Stimulated activated CD4-positive, alpha-beta T cell treated with anti-CD3 and anti-CD28 coated beads, Interleukin-2, amount 100 ng/mL, for 4 hours (primary cell): ENCODE measurements around the gene APOBEC3C.
A peak's percentile ranks its signal among the peaks of the same experiment; 100 is the strongest.
"Not testable (repeated sequence)": the region's sequence is repeated elsewhere in the genome, so short reads cannot be mapped to it uniquely, and the experiment has no call there.

ENCODE experiments used
- DNase-seq: peaks from one replicate; pipeline ENCODE4 v3.0.0-alpha.2; 2020; ENCODE audit warnings: low read depth

Gene APOBEC3C

GRCh38 chr22:38981992-38982927, 31.8 kb upstream of the APOBEC3C start, which contains the start of gene APOBEC3B:
APOBEC3B (plus strand) TSS chr22:38982347; CDS start chr22:38982454, 107 bp downstream.
- DNase-seq, result peak; percentile 44

- no peak for DNase-seq
These were observed 29.8 kb upstream of the APOBEC3C start for GRCh38 chr22:38984224-38984623.

GRCh38 chr22:38984784-38985757, 29.0 kb upstream of the APOBEC3C start:
- DNase-seq, result peak; percentile 83

DNA sequence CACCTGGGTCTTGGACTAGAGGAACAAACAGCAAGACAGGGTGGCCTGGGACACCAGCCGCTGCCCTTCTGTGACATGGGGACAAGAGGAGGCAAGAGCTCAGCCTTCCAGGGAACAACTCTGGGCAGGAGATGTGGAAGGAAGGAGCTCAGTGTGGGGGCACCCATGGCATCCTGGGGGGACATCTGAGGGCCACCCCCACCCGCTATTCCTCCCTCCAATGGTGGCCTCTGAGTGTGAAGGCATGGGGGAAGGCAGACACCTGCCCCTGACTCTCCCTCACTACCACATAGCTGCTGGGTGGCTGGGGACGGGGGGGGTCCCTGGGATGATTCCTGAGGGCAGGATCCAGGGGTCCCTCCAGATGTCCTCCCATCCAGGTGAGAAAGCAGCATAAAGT, 27.4 kb upstream of the APOBEC3C start:
- DNase-seq, result no peak

GRCh38 chr22:38987171-38987895, 26.7 kb upstream of the APOBEC3C start:
- DNase-seq, result peak; percentile 36

- DNase-seq, result no peak
These were observed 24.6 kb upstream of the APOBEC3C start for GRCh38 chr22:38989466-38989865.

DNA sequence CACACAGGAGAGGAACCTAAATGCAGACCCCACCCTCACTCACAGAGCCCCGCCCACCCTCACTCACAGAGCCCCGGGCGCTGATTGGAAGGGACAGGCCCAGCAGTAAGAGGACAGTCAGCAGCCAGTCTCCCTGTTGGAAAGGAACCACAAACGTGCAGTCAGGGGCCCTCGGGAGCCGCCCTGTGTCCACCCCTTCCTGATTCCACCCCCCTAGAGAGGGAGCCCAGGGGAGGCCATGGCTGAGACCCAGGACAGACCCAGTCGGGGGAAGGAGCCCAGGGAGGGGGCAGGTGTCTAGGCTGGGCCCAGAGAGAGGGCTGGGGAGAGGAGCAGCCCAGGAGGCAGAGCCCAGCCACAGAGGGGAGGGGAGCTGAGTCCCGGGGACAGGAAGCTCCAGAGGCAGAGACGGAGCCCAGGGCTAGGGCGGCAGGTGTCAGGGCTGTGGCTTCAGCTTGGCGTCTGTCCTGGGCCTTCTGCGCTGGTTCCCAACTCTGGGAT, 21.1 kb upstream of the APOBEC3C start:
- not testable (repeated sequence) for DNase-seq

DNA sequence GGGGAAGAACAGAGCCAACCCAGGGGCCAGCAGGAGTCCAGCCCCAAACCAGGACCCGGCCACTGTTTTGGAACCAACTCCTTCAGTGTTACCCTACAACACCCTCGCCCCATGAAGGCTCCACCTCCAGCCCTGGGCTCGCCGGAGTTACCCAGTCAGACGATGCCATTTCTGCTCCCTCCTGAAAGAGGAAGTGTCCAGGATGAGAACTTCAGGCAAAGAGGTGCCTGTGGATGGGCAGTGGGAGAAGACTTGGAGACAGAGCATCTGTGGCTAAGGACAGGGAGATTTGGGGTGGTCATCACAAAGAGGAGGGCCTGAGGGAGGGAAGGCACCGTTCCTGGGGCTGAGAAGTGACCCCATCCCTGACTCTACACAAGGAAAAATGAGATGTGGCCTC, 18.0 kb upstream of the APOBEC3C start:
- no peak for DNase-seq

DNA sequence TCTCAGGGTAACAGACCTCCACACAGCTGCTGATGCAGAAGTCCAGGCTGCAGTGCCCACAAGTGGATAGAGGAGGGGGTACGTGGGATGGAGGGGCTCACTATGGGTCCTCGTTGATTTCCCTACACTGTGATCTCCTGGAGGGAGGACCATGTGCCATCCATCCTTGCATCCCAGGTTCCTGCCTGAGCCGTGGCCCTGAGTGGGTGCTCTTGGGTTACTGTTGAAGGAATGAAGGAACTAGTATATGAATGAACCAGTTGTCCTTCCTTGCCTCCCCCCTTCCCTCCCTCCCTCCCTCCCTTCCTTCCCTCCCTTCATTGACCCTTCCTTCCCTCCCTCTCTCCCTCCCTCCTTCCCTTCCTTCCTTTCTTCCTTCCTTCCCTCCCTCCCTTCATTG, 16.5 kb upstream of the APOBEC3C start:
- no peak for DNase-seq

GRCh38 chr22:39003165-39003638, 10.9 kb upstream of the APOBEC3C start:
- DNase-seq, result peak; percentile 59

DNA sequence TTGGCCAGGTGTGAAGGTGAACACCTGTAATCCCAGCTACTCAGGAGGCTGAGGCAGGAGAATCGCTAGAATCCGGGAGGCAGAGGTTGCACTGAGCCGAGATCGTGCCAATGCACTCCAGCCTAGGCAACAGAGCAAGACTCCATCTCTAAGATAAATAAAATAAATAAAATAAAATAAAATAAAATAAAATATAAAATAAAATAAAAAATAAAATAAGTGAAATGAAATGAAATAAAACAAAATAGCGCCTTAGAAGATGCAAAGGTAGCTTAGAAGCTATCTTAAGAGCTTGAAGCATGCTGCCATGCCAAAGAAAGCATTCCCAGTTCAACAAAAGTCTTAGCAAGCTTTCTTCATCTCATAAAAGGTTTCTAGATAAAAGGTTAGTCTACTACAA, 6.9 kb upstream of the APOBEC3C start:
- DNase-seq, result no peak

GRCh38 chr22:39008271-39008850, 5.7 kb upstream of the APOBEC3C start:
- not testable (repeated sequence) for DNase-seq

GRCh38 chr22:39010946-39011345, 3.1 kb upstream of the APOBEC3C start:
- DNase-seq, result no peak

- no peak for DNase-seq
These were observed 1.2 kb upstream of the APOBEC3C start for GRCh38 chr22:39012533-39013511.

DNA sequence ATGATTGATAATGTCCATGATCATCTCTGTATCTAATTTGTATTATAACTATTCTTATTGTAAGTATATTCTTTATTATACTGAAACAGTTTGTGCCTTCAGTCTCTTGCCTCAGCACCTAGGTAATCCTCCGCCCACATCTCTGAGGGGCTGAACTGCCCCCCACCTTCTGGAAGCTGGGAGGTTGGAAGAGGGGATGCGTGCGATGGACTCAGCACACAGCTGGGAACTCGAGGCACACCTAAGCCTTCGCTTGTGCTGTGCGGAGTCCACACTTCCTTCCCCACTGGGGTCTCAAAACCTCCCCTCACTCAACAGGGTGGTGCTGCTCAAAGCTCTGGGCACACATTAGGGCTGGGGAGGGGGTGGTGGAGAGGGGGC, 506 bp upstream of the APOBEC3C start:
- DNase-seq, result not testable (repeated sequence)

GRCh38 chr22:39014723-39015121, 665 bp downstream of the APOBEC3C start:
- not testable (repeated sequence) for DNase-seq

- DNase-seq, result no peak
These were observed 2.5 kb downstream of the APOBEC3C start for GRCh38 chr22:39016592-39016991.

- DNase-seq, result no peak
These were observed 3.7 kb downstream of the APOBEC3C start for GRCh38 chr22:39017596-39018365.

DNA sequence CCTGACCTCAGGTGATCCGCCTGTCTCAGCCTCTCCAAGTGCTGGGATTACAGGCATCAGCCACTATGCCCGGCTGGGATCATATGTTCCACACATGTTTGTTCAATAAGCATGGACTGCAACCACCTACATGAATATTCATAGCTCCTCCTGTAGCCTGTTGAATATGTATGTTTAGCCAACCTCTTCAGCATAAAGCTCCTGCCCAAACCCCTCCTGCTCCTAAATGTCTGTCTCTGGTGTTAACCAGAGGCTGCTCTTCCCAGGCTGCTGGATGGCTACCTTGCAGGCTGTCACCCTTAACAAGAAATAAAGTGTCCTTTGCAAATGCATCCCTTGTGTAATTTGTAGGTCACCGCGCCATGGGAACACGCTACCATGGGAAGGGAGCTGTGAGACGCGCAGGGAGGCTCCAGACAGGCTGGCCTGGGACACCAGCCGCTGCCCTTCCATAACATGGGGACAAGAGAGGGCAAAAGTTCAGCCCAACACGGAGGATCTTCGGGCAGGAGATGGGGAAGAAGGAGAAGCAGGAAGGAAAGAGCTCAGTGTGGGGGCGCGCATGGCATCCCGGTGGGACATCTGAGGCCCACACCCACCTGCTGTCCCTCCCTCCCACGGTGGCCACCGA, 6.1 kb downstream of the APOBEC3C start:
- not testable (repeated sequence) for DNase-seq
